GM18870 (cell line): Measurements from ENCODE around the gene EPS8L2.
A peak's percentile ranks its signal among the peaks of the same experiment; 100 is the strongest.
"Not testable (repeated sequence)": the region's sequence is repeated elsewhere in the genome, so short reads cannot be mapped to it uniquely, and the experiment has no call there.

Experiments used
- ATAC-seq: cut with Tn5 transposase; IDR thresholded peaks from one replicate; pipeline ENCODE4 v1.9.1; 2021; ENCODE audit warnings: moderate library complexity; ENCODE audit not compliant: unreplicated experiment

The EPS8L2 gene

GRCh38 chr11:689625-690024, 16.4 kb upstream of the EPS8L2 start:
- no peak for ATAC-seq

- not testable (repeated sequence) for ATAC-seq
Measured at GRCh38 chr11:690244-690643, 15.8 kb upstream of the EPS8L2 start.

- ATAC-seq: no peak
Measured at GRCh38 chr11:690738-691633, 15.0 kb upstream of the EPS8L2 start.

GRCh38 chr11:691710-692590, 14.1 kb upstream of the EPS8L2 start:
- ATAC-seq: no peak

GRCh38 chr11:692824-693414, 13.1 kb upstream of the EPS8L2 start:
- no peak for ATAC-seq

- no peak for ATAC-seq
Measured at GRCh38 chr11:693415-693831, 12.6 kb upstream of the EPS8L2 start.

GRCh38 chr11:693887-694562, 12.0 kb upstream of the EPS8L2 start:
- no peak for ATAC-seq

GRCh38 chr11:694563-695287, 11.3 kb upstream of the EPS8L2 start, which contains the start of gene DEAF1:
DEAF1 (minus strand) TSS chr11:695222; CDS start chr11:695047, 175 bp downstream.
- ATAC-seq: no peak

- peak; percentile 88 for ATAC-seq
Measured at GRCh38 chr11:695288-695537, 10.8 kb upstream of the EPS8L2 start.

- peak; percentile 74 for ATAC-seq
Measured at GRCh38 chr11:695538-696248, 10.3 kb upstream of the EPS8L2 start, which contains the start of gene TMEM80. TMEM80 (plus strand) TSS chr11:695816; CDS start chr11:695828, 12 bp downstream.

GRCh38 chr11:696955-697491, 9.0 kb upstream of the EPS8L2 start:
- ATAC-seq: no peak

GRCh38 chr11:697811-698311, 8.2 kb upstream of the EPS8L2 start:
- ATAC-seq: no peak

GRCh38 chr11:698493-699115, 7.4 kb upstream of the EPS8L2 start:
- ATAC-seq: no peak

- no peak for ATAC-seq
Measured at GRCh38 chr11:699116-699508, 6.9 kb upstream of the EPS8L2 start.

- ATAC-seq: no peak
Measured at GRCh38 chr11:699753-700152, 6.3 kb upstream of the EPS8L2 start.

GRCh38 chr11:701741-702461, 4.1 kb upstream of the EPS8L2 start:
- ATAC-seq: no peak

GRCh38 chr11:702462-703461, 3.3 kb upstream of the EPS8L2 start:
- no peak for ATAC-seq
